Thoracic aorta endothelial cell (primary cell): ENCODE data around the gene KLHL24. TPM values are rescaled to one million over a fixed set of nuclear protein-coding genes. Genes with fewer than 3 reads are reported as not detected.

Experiments used
- total RNA-seq: library from RNA; depleted of rRNA; stranded (reverse); fragments of >200 nt; gene quantifications from 2 replicates; pipeline ENCODE4 v1.2.3, GENCODE V29; 2012

Gene KLHL24
- total RNA-seq: 49.5 and 54.6 TPM in 2 replicates

GRCh38 chr3:183635431-183636220, at the start of gene KLHL24:
KLHL24 (plus strand) TSS chr3:183635623; CDS start chr3:183650357, 14,734 bp downstream.

GRCh38 chr3:183697610-183698317, 62.3 kb downstream of the KLHL24 start, which contains the start of gene YEATS2:
YEATS2 (plus strand) TSS chr3:183697797; CDS start chr3:183715163, 17,366 bp downstream.

Other genes starting within 250 kb of the KLHL24 start
- 0.53 and 0.86 TPM in 2 replicates for gene MCF2L2, start 207.0 kb upstream of the KLHL24 start, total RNA-seq
- 15.7 and 23.4 TPM in 2 replicates for gene KLHL6, start 79.9 kb upstream of the KLHL24 start, total RNA-seq
- gene YEATS2, start 62.2 kb downstream of the KLHL24 start, total RNA-seq: 55.7 and 62.6 TPM in 2 replicates
- gene MAP6D1, start 190.0 kb downstream of the KLHL24 start, total RNA-seq: 1.9 and 2.4 TPM in 2 replicates
- gene PARL, start 249.3 kb downstream of the KLHL24 start, total RNA-seq: 39.4 and 42.2 TPM in 2 replicates